Stomach (tissue), 4 donors: ENCODE data around the gene ANO1.

Experiments
- CTCF ChIP-seq, 7 experiments: fragments of 450-650 bp in 4 of 7; fragments of 200-600 bp in 3 of 7; sonication (generic) in 3 of 7; IDR thresholded peaks; one replicate each; pipeline ENCODE4 v1.5.1; 2016 to 2019; ENCODE audit warnings: antibody characterized with exemption in 7 of 7, control low read depth in 2 of 7, mild to moderate bottlenecking in 1 of 7
- POLR2AphosphoS5 ChIP-seq, 3 donors: sonication (generic); formaldehyde crosslinking; IDR thresholded peaks; one replicate each; pipeline ENCODE4 v1.6.1; 2016; ENCODE audit warnings: antibody characterized with exemption in 3 of 3

GRCh38 chr11:70068345-70068744 lies 9.8 kb upstream of the ANO1 start:
- TF ChIP-seq POLR2AphosphoS5 (IDR thresholded peaks at IDR 0.05): no peak
- no peak for TF ChIP-seq CTCF (IDR thresholded peaks at IDR 0.05)
